B cell (primary cell): ENCODE results near the gene TMEM109. TPM values are rescaled to one million over a fixed set of nuclear protein-coding genes. Genes with fewer than 3 reads are reported as not detected.
A peak's percentile ranks its signal among the peaks of the same experiment; 100 is the strongest.

Experiments
- ATAC-seq: fragments of 200-7000 bp; cut with Tn5 transposase; one replicate; pipeline ENCODE4 v1.10.0; 2021; ENCODE audit warnings: low read depth, mild to moderate bottlenecking, moderate number of reproducible peaks, moderate library complexity
- CTCF ChIA-PET: fragments of 350-600 bp; sonication (Branson Sonifier 250); formaldehyde crosslinking; loops from one replicate; lab custom pipeline; 2021; ENCODE audit warnings: antibody characterized with exemption, inconsistent platforms; lab: Charles Lee
- POLR2A ChIA-PET: fragments of 350-600 bp; sonication (Branson Sonifier 250); formaldehyde crosslinking; loops from one replicate; lab custom pipeline; 2021; ENCODE audit warnings: antibody characterized with exemption; lab: Charles Lee
- DNase-seq: peaks from one replicate; pipeline ENCODE4 v3.0.0; 2013
- H2AFZ ChIP-seq: 2 replicates; pipeline ENCODE4 v1.6.1; 2012; ENCODE audit warnings: mild to moderate bottlenecking, low read depth, low read length; ENCODE audit not compliant: insufficient read depth, poor library complexity, severe bottlenecking
- H3K27ac ChIP-seq, 2 donors: 1 replicate in 1 of 2; 2 replicates in 1 of 2; pipeline ENCODE4 v1.5.1; 2012 to 2013; ENCODE audit warnings: low read length in 2 of 2, mild to moderate bottlenecking in 2 of 2, moderate library complexity in 1 of 2
- H3K27me3 ChIP-seq, 4 experiments: fragments of 200-600 bp in 1 of 4; sonication (generic) in 1 of 4; replicated peaks in 1 of 4; 1 replicate in 2 of 4; 2 replicates in 2 of 4; pipeline versions ENCODE4 v1.6.1 to v1.7.0; 2013 to 2016; ENCODE audit warnings: low read length in 3 of 4, mild to moderate bottlenecking in 2 of 4, mixed read lengths in 1 of 4, moderate library complexity in 1 of 4; ENCODE audit not compliant: insufficient read depth in 4 of 4, control insufficient read depth in 3 of 4; ENCODE audit errors: control extremely low read depth in 1 of 4
- H3K36me3 ChIP-seq, 2 experiments: replicated peaks in 1 of 2; 1 replicate in 1 of 2; 2 replicates in 1 of 2; pipeline versions ENCODE4 v1.6.1 to v1.7.1; 2013; ENCODE audit warnings: low read length in 1 of 2; ENCODE audit not compliant: insufficient read depth in 2 of 2, control insufficient read depth in 1 of 2; ENCODE audit errors: control extremely low read depth in 1 of 2, extremely low read depth in 1 of 2
- H3K4me1 ChIP-seq, 2 donors: fragments of 200-600 bp in 1 of 2; sonication (generic) in 1 of 2; 1 replicate in 1 of 2; 2 replicates in 1 of 2; pipeline versions ENCODE4 v1.5.1 to v1.6.1; 2013 to 2017; ENCODE audit warnings: low read length in 2 of 2; ENCODE audit not compliant: control insufficient read depth in 2 of 2, insufficient read depth in 2 of 2
- H3K4me2 ChIP-seq: replicated peaks from 2 replicates; pipeline ENCODE3; 2012; ENCODE audit warnings: mild to moderate bottlenecking, low read depth, low read length; ENCODE audit not compliant: poor library complexity, severe bottlenecking
- H3K4me3 ChIP-seq, 5 experiments: fragments of 200-600 bp in 1 of 5; sonication (generic) in 1 of 5; 1 replicate in 3 of 5; 2 replicates in 2 of 5; pipeline versions ENCODE4 v1.5.1 to v1.7.0; 2011 to 2016; ENCODE audit warnings: low read length in 4 of 5, mild to moderate bottlenecking in 4 of 5, low read depth in 2 of 5, control low read depth in 1 of 5, moderate library complexity in 1 of 5; ENCODE audit not compliant: insufficient read depth in 1 of 5; ENCODE audit errors: control extremely low read depth in 1 of 5, extremely low read depth in 1 of 5
- H3K79me2 ChIP-seq: fragments of 200-600 bp; sonication (generic); one replicate; pipeline ENCODE4 v1.6.0; 2016; ENCODE audit warnings: low read length; ENCODE audit not compliant: control insufficient read depth, insufficient read depth
- H3K9ac ChIP-seq: fragments of 200-600 bp; sonication (generic); 2 replicates; pipeline ENCODE4 v1.6.1; 2017; ENCODE audit warnings: mild to moderate bottlenecking, low read length, moderate library complexity
- H3K9me3 ChIP-seq, 3 donors: one replicate each; pipeline versions ENCODE4 v1.6.1 to v1.7.1; 2013; ENCODE audit warnings: low read length in 2 of 3; ENCODE audit not compliant: control insufficient read depth in 2 of 3, insufficient read depth in 1 of 3; ENCODE audit errors: control extremely low read depth in 1 of 3
- H4K20me1 ChIP-seq: 2 replicates; pipeline ENCODE4 v1.6.0; 2012; ENCODE audit warnings: mild to moderate bottlenecking, low read length; ENCODE audit not compliant: insufficient read depth, control insufficient read depth, poor library complexity, severe bottlenecking
- H3K27ac Mint-ChIP-seq: one replicate; pipeline ENCODE4 v1.8.0; 2021; ENCODE audit warnings: mixed read lengths
- H3K27me3 Mint-ChIP-seq: one replicate; pipeline ENCODE4 v1.8.0; 2021; ENCODE audit warnings: mixed read lengths
- H3K4me1 Mint-ChIP-seq: one replicate; pipeline ENCODE4 v1.8.0; 2021; ENCODE audit warnings: mixed read lengths
- H3K4me3 Mint-ChIP-seq: one replicate; pipeline ENCODE4 v1.8.0; 2021; ENCODE audit warnings: mixed read lengths
- H3K9me3 Mint-ChIP-seq: one replicate; pipeline ENCODE4 v1.8.0; 2022; ENCODE audit warnings: mixed read lengths; ENCODE audit not compliant: insufficient read depth
- CTCF ChIP-seq: fragments of 200-600 bp; IDR thresholded peaks from one replicate; pipeline ENCODE4 v1.8.0; 2022; ENCODE audit warnings: antibody characterized with exemption, mild to moderate bottlenecking
- EZH2 ChIP-seq: IDR thresholded peaks from 2 replicates; pipeline ENCODE4 v1.6.1; 2012; ENCODE audit warnings: borderline replicate concordance, low read depth, mild to moderate bottlenecking, moderate library complexity, low read length; ENCODE audit not compliant: insufficient read depth, poor library complexity, severe bottlenecking
- WGBS: methylation state at CpG from one replicate; pipeline ENCODE4 v1.1.5; 2013; ENCODE audit warnings: missing lambda C conversion rate; ENCODE audit not compliant: insufficient coverage; 5-methylcytosine and 5-hydroxymethylcytosine counted together
- intact Hi-C: fragments of 100-400 bp; cut with micrococcal nuclease; formaldehyde crosslinking; loops from one replicate; pipeline ENCODE4 v1.10.0; 2022
- polyA plus RNA-seq: library from polyadenylated mRNA; depleted of rRNA; stranded (reverse); fragments of >200 nt; gene quantifications from 2 replicates; pipeline ENCODE4 v1.2.3, GENCODE V29; 2012
- total RNA-seq, 2 donors: library from RNA; stranded (reverse); fragments of 120-200 nt in 1 of 2; gene quantifications; 1 replicate in 1 of 2; 2 replicates in 1 of 2; pipeline versions ENCODE4 v1.2.3 to v1.2.4, GENCODE V29; 2013 to 2022

The TMEM109 gene
- total and polyA plus RNA-seq, 2 donors (not counting 1 experiment from before 2014, with no cell fraction given): 32.0 to 99.4 TPM

- ChIA-PET CTCF (no interaction called here), POLR2A (no interaction called here)
- intact Hi-C loops: loop anchor here (1.0 to 10.0 kb wide), 5 partner anchors 68 to 1245 kb away; partner anchors contain the start of genes CCDC86, FEN1, MS4A1 and PATL1
- Histone ChIP-seq H3K4me1 (peaks cover 51 to 71% of the 10 kb centered on the region in 2 donors), H2AFZ (no peak overlapping the region), H3K27ac (peak overlapping the region; percentile 71 to 79), H3K9me3 (no peaks in the 10 kb centered on the region), H3K9ac (peak overlapping the region; percentile 2), H3K79me2 (peaks cover 30% of the 10 kb centered on the region), H3K36me3 (no peaks in the 10 kb centered on the region), H3K4me3 (peak overlapping the region in 1 of 5 experiments; percentile 34), H4K20me1 (peaks cover 9% of the 10 kb centered on the region), H3K4me2 (peak overlapping the region; percentile 62), H3K27me3 (no peaks in the 10 kb centered on the region)
- Mint-ChIP-seq H3K27me3 (no peaks in the 10 kb centered on the region), H3K4me3 (peak overlapping the region; percentile 52), H3K9me3 (no peaks in the 10 kb centered on the region), H3K27ac (peak overlapping the region; percentile 86), H3K4me1 (peaks cover 70% of the 10 kb centered on the region)
- WGBS: 6% methylated on average over 3 of the region's 3 CpGs
- ATAC-seq (peak; percentile 31), DNase-seq (peak; percentile 86)
- TF ChIP-seq EZH2 (no peak), CTCF (no peak)
Observed at GRCh38 chr11:60910281-60910687, 3.7 kb upstream of the TMEM109 start.

- H2AFZ ChIP-seq: no peak overlapping the region
- intact Hi-C loops: loop anchor here (1.0 to 10.0 kb wide), 5 partner anchors 69 to 1246 kb away; partner anchors contain the start of genes CCDC86, FEN1, MS4A1 and PATL1
- 35% methylated on average over 4 of the region's 5 CpGs for WGBS
Observed at GRCh38 chr11:60910711-60911380, 3.1 kb upstream of the TMEM109 start.

More at GRCh38 chr11:60910711-60911380, 3.1 kb upstream of the TMEM109 start:
- no peak for DNase-seq
- no peaks in the 10 kb centered on the region for H3K9me3 Mint-ChIP-seq
- no peaks in the 10 kb centered on the region for H3K9me3 ChIP-seq
- no peaks in the 10 kb centered on the region for H3K36me3 ChIP-seq
- H3K9ac ChIP-seq: no peak overlapping the region
- ChIA-PET POLR2A (no interaction called here), CTCF (interaction anchor here (11.8 kb wide), 1 partner anchor 8 kb away, joined by 129 read pairs; the partner anchor contains the start of gene PRPF19)
- H3K27me3 Mint-ChIP-seq: no peaks in the 10 kb centered on the region
- no peak for ATAC-seq
- peaks cover 48 to 70% of the 10 kb centered on the region in 2 donors for H3K4me1 ChIP-seq
- H4K20me1 ChIP-seq: peaks cover 3% of the 10 kb centered on the region
- H3K4me1 Mint-ChIP-seq: peaks cover 70% of the 10 kb centered on the region
- H3K4me3 Mint-ChIP-seq: peak overlapping the region; percentile 52
- TF ChIP-seq EZH2 (no peak), CTCF (no peak)
- no peak overlapping the region for H3K4me3 ChIP-seq
- H3K27ac ChIP-seq: peak overlapping the region; percentile 71 to 79
- H3K79me2 ChIP-seq: peaks cover 28% of the 10 kb centered on the region
- H3K4me2 ChIP-seq: peak overlapping the region; percentile 62
- H3K27ac Mint-ChIP-seq: peak overlapping the region; percentile 86
- no peaks in the 10 kb centered on the region for H3K27me3 ChIP-seq
